Karpas-422 (cell line): ENCODE data around the gene TENM4. TPM values are rescaled to one million over a fixed set of nuclear protein-coding genes. Genes with fewer than 3 reads are reported as not detected.

Experiments used
- DNase-seq: peaks from one replicate; pipeline ENCODE4 v3.0.0-alpha.2; 2015
- H2AFZ ChIP-seq: fragments of 200-600 bp; sonication (generic); 2 replicates; pipeline ENCODE4 v1.6.1; 2014; ENCODE audit warnings: antibody characterized with exemption, low read length, mixed read lengths
- H3K27ac ChIP-seq: fragments of 200-600 bp; sonication (generic); 2 replicates; pipeline ENCODE4 v1.5.1; 2014; ENCODE audit warnings: mild to moderate bottlenecking, low read length, moderate library complexity
- H3K27me3 ChIP-seq: fragments of 200-600 bp; sonication (generic); 2 replicates; pipeline ENCODE4 v1.6.1; 2014; ENCODE audit warnings: low read length, mixed read lengths
- H3K36me3 ChIP-seq: fragments of 200-600 bp; sonication (generic); 2 replicates; pipeline ENCODE4 v1.6.1; 2014; ENCODE audit warnings: low read length, mixed read lengths; ENCODE audit not compliant: insufficient read depth
- H3K4me1 ChIP-seq: fragments of 200-600 bp; sonication (generic); 2 replicates; pipeline ENCODE4 v1.6.1; 2014; ENCODE audit warnings: mild to moderate bottlenecking, low read length, mixed read lengths
- H3K4me2 ChIP-seq: fragments of 200-600 bp; sonication (generic); 2 replicates; pipeline ENCODE4 v1.6.1; 2014; ENCODE audit warnings: low read length, low read depth, mild to moderate bottlenecking; ENCODE audit not compliant: poor library complexity, severe bottlenecking
- H3K4me3 ChIP-seq: fragments of 200-600 bp; sonication (generic); 2 replicates; pipeline ENCODE4 v1.5.1; 2014; ENCODE audit warnings: mild to moderate bottlenecking, antibody characterized with exemption, low read length, mixed read lengths
- H3K79me2 ChIP-seq: fragments of 200-600 bp; sonication (generic); 2 replicates; pipeline ENCODE4 v1.6.1; 2014; ENCODE audit warnings: mild to moderate bottlenecking, low read length, mixed read lengths
- H3K9ac ChIP-seq: fragments of 200-600 bp; sonication (generic); 2 replicates; pipeline ENCODE4 v1.6.0; 2014; ENCODE audit warnings: low read length
- H3K9me2 ChIP-seq: fragments of 200-600 bp; sonication (generic), shearing (Covaris generic); replicated peaks from 2 replicates; pipeline ENCODE4 v1.6.0; 2014; ENCODE audit warnings: mild to moderate bottlenecking, low read length, moderate library complexity; ENCODE audit not compliant: insufficient read depth
- H3K9me3 ChIP-seq: fragments of 300-700, 200-600 bp; sonication (generic); 2 replicates; pipeline ENCODE4 v1.6.1; 2014; ENCODE audit warnings: low read length, mixed read lengths
- H4K20me1 ChIP-seq: fragments of 200-600 bp; sonication (generic); 2 replicates; pipeline ENCODE4 v1.6.1; 2014; ENCODE audit warnings: mild to moderate bottlenecking, antibody characterized with exemption, low read length, low read depth; ENCODE audit not compliant: insufficient read depth
- total RNA-seq: library from RNA; depleted of rRNA; stranded (reverse); fragments of >200 nt; shearing (Covaris generic); gene quantifications from 2 replicates; pipeline ENCODE4 v1.2.3, GENCODE V29; 2014; ENCODE audit warnings: low replicate concordance

Gene TENM4
- total RNA-seq, 1 experiment from 2014 or later = not detected

- H3K27ac ChIP-seq = no peak overlapping the region
- H3K79me2 ChIP-seq = no peaks in the 10 kb centered on the region
- H4K20me1 ChIP-seq = no peaks in the 10 kb centered on the region
- no peaks in the 10 kb centered on the region for H3K9me3 ChIP-seq
- H2AFZ ChIP-seq = no peak overlapping the region
- no peaks in the 10 kb centered on the region for H3K36me3 ChIP-seq
- DNase-seq = no peak
- no peaks in the 10 kb centered on the region for H3K27me3 ChIP-seq
- no peaks in the 10 kb centered on the region for H3K9me2 ChIP-seq
- no peak overlapping the region for H3K9ac ChIP-seq
- H3K4me1 ChIP-seq = no peaks in the 10 kb centered on the region
- no peak overlapping the region for H3K4me3 ChIP-seq
- no peak overlapping the region for H3K4me2 ChIP-seq
Measured at GRCh38 chr11:79221444-79222130, 219.2 kb downstream of the TENM4 start.

GRCh38 chr11:79220171-79220570 lies 220.7 kb downstream of the TENM4 start:
- H3K4me2 ChIP-seq = no peak overlapping the region
- no peak for DNase-seq
- no peak overlapping the region for H2AFZ ChIP-seq
- no peak overlapping the region for H3K9ac ChIP-seq
- no peaks in the 10 kb centered on the region for H3K9me2 ChIP-seq
- H3K27ac ChIP-seq = no peak overlapping the region
- no peaks in the 10 kb centered on the region for H3K4me1 ChIP-seq
- H3K9me3 ChIP-seq = no peaks in the 10 kb centered on the region
- no peaks in the 10 kb centered on the region for H4K20me1 ChIP-seq
- H3K79me2 ChIP-seq = no peaks in the 10 kb centered on the region
- no peaks in the 10 kb centered on the region for H3K27me3 ChIP-seq
- no peaks in the 10 kb centered on the region for H3K36me3 ChIP-seq
- H3K4me3 ChIP-seq = no peak overlapping the region

- DNase-seq = no peak
- Histone ChIP-seq H3K4me3 (no peak overlapping the region), H3K4me2 (no peak overlapping the region), H2AFZ (no peak overlapping the region), H3K9me2 (no peaks in the 10 kb centered on the region), H3K27ac (no peak overlapping the region), H3K9me3 (no peaks in the 10 kb centered on the region), H3K79me2 (no peaks in the 10 kb centered on the region), H3K9ac (no peak overlapping the region), H3K4me1 (no peaks in the 10 kb centered on the region), H4K20me1 (no peaks in the 10 kb centered on the region), H3K27me3 (no peaks in the 10 kb centered on the region), H3K36me3 (no peaks in the 10 kb centered on the region)
Measured at GRCh38 chr11:79219186-79220045, 221.4 kb downstream of the TENM4 start.

GRCh38 chr11:79212741-79213190 lies 228.1 kb downstream of the TENM4 start:
- Histone ChIP-seq H3K9ac (no peak overlapping the region), H3K4me1 (no peaks in the 10 kb centered on the region)

GRCh38 chr11:79209540-79210266 lies 231.1 kb downstream of the TENM4 start:
- Histone ChIP-seq H3K27ac (no peak overlapping the region), H3K27me3 (no peaks in the 10 kb centered on the region), H2AFZ (no peak overlapping the region), H3K4me2 (no peak overlapping the region), H3K36me3 (no peaks in the 10 kb centered on the region), H3K9ac (no peak overlapping the region), H3K4me3 (no peak overlapping the region), H4K20me1 (no peaks in the 10 kb centered on the region), H3K9me2 (no peaks in the 10 kb centered on the region), H3K9me3 (no peaks in the 10 kb centered on the region), H3K79me2 (no peaks in the 10 kb centered on the region), H3K4me1 (no peaks in the 10 kb centered on the region)
- no peak for DNase-seq

More at GRCh38 chr11:79212741-79213190, 228.1 kb downstream of the TENM4 start:
- H3K4me3 ChIP-seq = no peak overlapping the region
- no peak for DNase-seq
- H2AFZ ChIP-seq = no peak overlapping the region
- H3K27ac ChIP-seq = no peak overlapping the region
- no peak overlapping the region for H3K4me2 ChIP-seq
- H3K27me3 ChIP-seq = no peaks in the 10 kb centered on the region
- H4K20me1 ChIP-seq = no peaks in the 10 kb centered on the region
- H3K9me2 ChIP-seq = no peaks in the 10 kb centered on the region
- no peaks in the 10 kb centered on the region for H3K79me2 ChIP-seq
- no peaks in the 10 kb centered on the region for H3K36me3 ChIP-seq
- H3K9me3 ChIP-seq = no peaks in the 10 kb centered on the region

GRCh38 chr11:79208126-79208525 lies 232.7 kb downstream of the TENM4 start:
- H3K9ac ChIP-seq = no peak overlapping the region
- no peaks in the 10 kb centered on the region for H3K9me3 ChIP-seq
- H3K36me3 ChIP-seq = no peaks in the 10 kb centered on the region
- no peak overlapping the region for H3K4me3 ChIP-seq
- H3K79me2 ChIP-seq = no peaks in the 10 kb centered on the region
- no peaks in the 10 kb centered on the region for H3K27me3 ChIP-seq
- no peaks in the 10 kb centered on the region for H3K4me1 ChIP-seq
- H3K27ac ChIP-seq = no peak overlapping the region
- no peak overlapping the region for H3K4me2 ChIP-seq
- H3K9me2 ChIP-seq = no peaks in the 10 kb centered on the region
- H2AFZ ChIP-seq = no peak overlapping the region
- DNase-seq = no peak
- no peaks in the 10 kb centered on the region for H4K20me1 ChIP-seq

- H4K20me1 ChIP-seq = no peaks in the 10 kb centered on the region
- no peaks in the 10 kb centered on the region for H3K9me2 ChIP-seq
- H2AFZ ChIP-seq = no peak overlapping the region
- H3K4me3 ChIP-seq = no peak overlapping the region
- no peaks in the 10 kb centered on the region for H3K4me1 ChIP-seq
- H3K4me2 ChIP-seq = no peak overlapping the region
- H3K27me3 ChIP-seq = no peaks in the 10 kb centered on the region
- no peak overlapping the region for H3K9ac ChIP-seq
- no peak overlapping the region for H3K27ac ChIP-seq
- H3K79me2 ChIP-seq = no peaks in the 10 kb centered on the region
- DNase-seq = no peak
- no peaks in the 10 kb centered on the region for H3K36me3 ChIP-seq
- no peaks in the 10 kb centered on the region for H3K9me3 ChIP-seq
Measured at GRCh38 chr11:79206951-79207350, 233.9 kb downstream of the TENM4 start.

GRCh38 chr11:79205786-79206185 lies 235.0 kb downstream of the TENM4 start:
- Histone ChIP-seq H2AFZ (no peak overlapping the region), H3K4me1 (no peaks in the 10 kb centered on the region), H4K20me1 (no peaks in the 10 kb centered on the region), H3K9ac (no peak overlapping the region), H3K4me2 (no peak overlapping the region), H3K27me3 (no peaks in the 10 kb centered on the region), H3K27ac (no peak overlapping the region), H3K4me3 (no peak overlapping the region), H3K36me3 (no peaks in the 10 kb centered on the region), H3K79me2 (no peaks in the 10 kb centered on the region), H3K9me3 (no peaks in the 10 kb centered on the region), H3K9me2 (no peaks in the 10 kb centered on the region)
- no peak for DNase-seq
